ELR (cell line): ENCODE measurements around the gene MND1.
"Not testable (repeated sequence)": the region's sequence is repeated elsewhere in the genome, so short reads cannot be mapped to it uniquely, and the experiment has no call there.

Experiments used
- DNase-seq: peaks from one replicate; pipeline ENCODE4 v3.0.0-alpha.2; 2015; ENCODE audit warnings: low read depth

The MND1 gene

DNA sequence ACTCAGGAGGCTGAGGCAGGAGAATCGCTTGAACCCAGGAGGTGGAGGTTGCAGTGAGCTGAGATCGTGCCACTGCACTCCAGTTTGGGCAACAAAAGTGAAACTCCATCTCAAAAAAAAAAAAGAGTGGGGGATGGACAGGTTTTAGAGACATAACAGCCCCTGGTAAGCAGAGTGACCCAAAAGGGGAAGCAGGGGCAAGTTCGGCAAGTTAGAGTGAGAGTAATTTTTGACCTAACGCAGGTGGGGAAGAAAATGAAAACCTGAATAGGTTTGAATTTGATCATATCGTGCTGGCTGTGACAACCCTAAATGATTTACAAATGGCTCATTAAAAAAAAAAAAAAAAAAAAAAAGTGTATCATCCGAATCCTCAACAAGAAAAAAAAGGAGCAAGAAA lies 96.0 kb downstream of the MND1 start:
- no peak for DNase-seq

DNA sequence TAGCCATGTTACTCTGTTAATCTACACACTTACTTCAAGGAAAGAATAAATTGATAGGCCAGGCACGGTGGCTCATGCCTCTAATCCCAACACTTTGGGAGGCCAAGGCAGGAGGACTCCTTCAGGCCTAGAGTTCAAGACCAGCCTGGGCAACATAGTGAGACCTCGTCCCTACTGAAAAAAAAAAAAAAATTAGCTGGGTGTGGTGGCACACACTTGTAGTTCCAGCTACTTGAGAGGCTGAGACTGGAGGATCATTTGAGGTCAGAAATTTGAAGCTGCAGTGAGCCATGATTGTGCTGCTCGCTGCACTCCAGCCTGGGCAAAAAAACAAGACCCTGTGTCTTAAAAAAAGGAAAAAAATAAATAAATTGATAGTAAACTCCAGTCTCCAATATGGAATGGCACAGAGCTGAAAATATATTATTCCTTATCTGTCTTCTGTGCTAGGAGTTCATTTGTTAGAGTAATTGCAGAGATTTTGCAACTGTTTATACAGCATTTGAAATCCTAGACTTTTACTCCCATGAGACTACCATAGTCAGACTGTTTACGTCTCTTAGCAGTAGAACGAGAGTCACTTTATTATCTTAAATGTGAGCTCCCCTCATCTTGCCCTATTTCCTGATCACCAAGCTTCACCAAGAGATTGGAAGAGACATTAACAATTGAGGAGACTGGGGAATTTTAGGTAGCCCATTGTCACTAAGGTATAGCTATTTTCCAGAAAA lies 102.9 kb downstream of the MND1 start:
- DNase-seq: no peak

DNA sequence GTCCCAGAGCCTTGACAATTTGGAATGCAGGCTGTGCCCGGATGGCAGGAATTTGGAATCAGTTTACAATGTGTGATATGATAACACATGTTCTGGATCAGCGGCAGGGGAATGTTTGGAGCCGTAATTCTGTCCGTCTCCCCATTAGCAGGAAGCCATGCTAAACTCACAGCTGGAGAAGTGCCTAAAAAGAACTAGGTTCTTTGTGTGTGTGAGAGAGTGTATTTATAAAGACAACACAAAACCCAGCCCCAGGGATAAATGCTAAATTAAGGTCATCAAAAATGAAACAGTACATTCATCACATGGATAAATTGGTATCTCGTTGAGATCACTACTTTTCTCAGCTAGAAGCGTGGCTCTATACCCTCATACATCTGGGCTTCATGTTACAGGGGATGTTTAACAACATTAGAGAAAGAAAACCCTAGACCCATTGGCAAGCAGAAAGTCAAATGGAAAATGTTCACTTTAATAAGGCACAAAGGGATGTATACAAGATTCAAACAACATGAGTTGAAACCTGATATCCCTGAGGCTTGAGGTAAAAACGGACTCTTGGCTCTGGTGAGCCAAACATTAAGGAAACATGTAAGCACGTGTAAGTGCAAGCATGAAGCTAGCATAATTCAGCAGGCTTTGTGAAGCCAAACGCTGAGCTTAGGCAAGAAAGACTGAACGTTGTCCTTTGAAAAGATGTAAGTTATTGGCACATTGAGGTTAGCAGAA lies 103.7 kb downstream of the MND1 start:
- DNase-seq: no peak

DNA sequence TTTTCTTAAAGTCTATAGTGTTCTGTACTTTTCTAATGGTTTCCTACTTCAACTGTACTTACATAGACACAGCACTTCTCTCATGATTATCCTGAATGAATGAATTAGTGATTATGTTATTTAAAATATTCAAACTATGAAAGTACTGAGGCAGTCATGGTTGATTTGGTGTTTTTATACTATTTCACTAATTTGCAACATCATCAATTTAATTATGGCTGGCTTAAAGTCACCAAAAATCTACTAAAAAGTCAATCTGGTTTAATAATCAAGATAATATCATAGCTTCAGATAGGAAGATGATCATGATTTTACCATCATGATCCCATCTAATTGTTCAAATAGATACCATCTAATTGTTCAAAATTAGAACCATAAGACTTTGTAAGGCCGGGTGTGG lies 104.8 kb downstream of the MND1 start:
- no peak for DNase-seq

DNA sequence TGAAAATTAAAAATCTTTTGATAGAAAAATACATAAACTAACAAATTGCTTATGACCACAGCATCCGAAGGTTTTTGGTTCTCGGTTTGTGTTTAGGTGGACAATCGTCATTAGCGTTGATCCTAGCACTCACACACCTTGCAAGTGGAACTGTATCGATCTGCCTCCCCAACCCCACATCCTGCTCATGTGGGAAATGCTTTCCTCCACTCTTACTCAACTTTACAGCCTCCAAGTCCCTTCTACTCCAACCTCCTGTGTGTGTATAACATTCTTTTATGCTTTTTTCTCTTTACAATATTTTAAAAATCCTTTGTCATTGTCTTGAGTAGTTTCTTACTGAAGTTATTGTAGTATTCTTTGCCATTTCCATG lies 106.0 kb downstream of the MND1 start:
- no peak for DNase-seq

DNA sequence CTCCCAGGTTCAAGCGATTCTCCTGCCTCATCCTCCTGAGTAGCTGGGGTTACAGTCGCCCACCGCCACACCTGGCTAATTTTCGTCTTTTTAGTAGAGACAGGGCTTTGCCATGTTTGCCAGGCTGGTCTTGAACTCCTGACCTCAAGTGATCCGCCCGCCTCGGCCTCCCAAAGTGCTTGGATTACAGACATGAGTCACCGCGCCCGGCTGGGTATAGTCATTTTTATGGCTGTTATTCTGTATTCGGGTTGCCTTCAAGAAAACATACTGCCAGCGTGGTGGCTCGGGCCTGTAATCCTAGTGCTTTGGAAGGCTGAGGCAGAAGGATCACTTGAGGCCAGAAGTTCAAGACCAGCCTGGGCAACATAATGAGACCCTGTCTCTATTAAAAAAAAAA lies 106.7 kb downstream of the MND1 start:
- not testable (repeated sequence) for DNase-seq

DNA sequence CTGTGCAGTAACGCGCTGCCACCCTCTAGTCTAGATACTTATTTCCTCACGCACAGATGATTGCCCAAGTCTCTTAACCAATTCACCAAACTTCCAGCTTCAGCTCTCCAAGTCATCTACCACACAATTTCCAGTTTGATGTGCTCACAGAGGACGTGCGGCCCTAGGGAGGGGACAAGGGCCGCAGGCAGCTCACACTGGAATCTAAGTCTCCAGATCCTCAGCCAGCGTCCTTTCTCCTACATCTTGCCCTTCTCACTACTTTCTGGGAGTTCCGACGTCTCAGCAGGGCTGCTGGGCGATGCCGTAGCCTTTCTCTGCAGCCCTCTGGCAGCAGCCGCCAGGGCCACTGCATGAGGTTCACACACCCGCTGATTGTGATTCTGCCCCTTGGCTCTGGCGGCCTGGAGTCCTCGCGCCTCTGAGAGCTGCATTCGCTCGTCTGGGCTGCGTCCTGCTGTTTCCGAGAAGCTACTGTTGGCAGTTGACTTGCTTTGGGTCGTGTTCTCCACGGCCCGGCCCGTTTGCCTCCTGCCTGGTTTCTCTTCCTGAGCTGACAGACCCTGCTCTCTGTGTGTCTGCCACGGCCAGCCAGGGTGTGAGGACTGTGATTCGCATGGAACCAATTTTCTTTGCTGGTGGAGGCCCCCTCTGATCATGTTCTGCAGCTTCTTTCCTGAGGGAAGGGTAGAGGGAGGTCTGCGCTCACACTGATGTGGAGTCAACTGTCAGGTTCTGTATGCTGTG lies 107.6 kb downstream of the MND1 start:
- no peak for DNase-seq

DNA sequence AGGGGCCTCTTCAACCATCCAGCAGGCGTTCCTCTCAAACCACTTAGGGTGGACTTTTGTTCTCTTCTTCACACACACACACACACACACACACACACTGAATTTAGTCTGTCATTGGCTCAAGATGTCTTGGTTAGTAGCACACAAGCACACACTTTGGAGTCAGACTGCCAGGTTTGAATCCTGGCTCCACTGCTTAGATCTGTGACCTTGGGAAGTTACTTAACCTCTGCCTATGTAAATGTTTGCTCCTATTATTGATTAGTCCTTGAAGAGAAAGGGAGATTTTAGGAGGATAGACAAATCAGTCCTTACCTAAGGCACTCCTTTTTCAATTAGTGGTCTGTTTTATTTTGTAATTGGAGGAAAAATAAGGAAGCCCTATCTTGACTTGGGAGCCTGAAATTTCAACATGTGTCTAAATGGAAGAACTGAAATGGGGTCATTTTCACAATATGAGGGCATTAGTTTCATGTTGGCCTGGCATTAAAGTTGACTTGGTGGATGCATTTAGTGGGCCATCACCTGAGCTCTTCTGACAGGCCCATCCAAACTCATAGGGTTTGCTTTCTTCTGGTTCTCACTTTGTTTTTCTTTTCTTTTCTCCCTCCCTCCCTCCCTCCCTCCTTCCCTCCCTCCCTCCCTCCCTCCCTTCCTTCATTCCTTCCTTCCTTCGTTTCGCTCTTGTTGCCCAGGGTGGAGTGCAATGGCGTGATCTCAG lies 108.3 kb downstream of the MND1 start:
- no peak for DNase-seq

DNA sequence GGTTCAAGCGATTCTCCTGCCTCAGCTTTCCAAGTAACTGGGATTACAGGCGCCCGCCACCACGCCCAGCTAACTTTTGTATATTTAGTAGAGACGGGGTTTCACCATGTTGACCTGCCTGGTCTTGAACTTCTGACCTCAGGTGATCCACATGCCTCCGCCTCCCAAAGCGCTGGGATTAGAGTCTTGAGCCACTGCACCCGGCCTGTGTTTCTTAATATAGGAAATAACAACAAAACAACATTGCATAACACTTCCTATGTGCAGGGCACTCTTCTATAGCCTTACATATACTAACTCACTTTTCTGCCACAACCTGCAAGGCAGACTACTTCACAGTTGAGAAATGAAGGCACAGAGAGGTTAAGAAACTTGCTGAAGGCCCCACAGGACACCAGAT lies 108.9 kb downstream of the MND1 start:
- DNase-seq: no peak

DNA sequence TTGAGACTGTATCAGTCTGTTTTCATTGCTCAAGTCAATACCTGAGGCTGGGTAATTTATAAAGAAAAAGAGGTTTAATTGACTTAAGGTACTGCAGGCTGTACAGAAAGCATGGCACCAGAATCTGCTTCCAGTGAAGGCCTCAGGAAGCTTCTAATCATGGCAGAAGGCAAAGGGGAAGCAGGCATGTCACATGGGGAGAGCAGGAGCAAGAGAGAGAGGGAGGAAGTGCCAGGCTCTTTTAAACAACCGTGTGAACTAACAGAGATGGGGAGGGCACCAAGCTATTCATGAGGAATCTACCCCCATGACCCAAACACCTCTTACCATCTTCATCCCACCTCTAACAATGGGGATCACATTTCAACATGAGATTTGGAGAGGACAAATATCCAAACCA lies 114.5 kb downstream of the MND1 start:
- no peak for DNase-seq

DNA sequence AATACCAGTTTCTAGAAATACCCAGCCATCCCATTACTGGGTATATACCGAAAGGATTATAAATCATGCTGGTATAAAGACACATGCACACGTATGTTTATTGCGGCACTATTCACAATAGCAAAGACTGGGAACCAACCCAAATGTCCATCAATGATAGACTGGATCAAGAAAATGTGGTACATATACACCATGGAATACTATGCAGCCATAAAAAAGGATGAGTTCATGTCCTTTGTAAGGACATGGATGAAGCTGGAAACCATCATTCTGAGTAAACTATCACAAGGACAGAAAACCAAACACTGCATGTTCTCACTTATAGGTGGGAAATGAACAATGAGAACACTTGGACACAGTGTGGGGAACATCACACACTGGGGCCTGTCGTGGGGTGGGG lies 117.1 kb downstream of the MND1 start:
- DNase-seq: not testable (repeated sequence)

DNA sequence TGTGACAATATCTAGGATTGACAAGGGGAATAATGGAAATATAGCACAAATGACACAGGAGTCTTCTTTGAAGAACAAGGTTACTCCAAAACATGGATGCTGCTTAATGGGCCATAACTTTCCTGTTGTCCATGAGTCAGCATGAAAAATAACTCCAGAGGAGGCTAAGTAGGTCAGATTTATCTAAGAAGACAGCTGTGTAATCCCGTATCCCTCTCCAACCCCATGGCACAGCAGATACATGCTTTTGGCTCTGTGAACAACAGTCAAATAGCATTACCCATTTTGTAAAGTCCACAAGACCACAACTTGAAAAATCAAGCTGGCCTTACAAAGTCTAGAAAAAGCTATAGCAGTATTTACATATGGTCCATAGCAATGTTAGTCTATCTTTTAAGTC lies 119.6 kb downstream of the MND1 start:
- DNase-seq: no peak
